GM18951 (cell line): Measurements from ENCODE around the gene CFL2.

Source experiments
- POLR2A ChIP-seq: IDR thresholded peaks from 4 replicates; pipeline ENCODE4 v1.6.1; 2011; ENCODE audit warnings: mild to moderate bottlenecking; ENCODE audit not compliant: insufficient read length, insufficient read depth; ENCODE audit errors: extremely low read depth
- in situ Hi-C: fragments of 300-500 bp; cut with MboI; formaldehyde crosslinking; loops from one replicate; pipeline ENCODE4 v1.12.0; 2022; ENCODE audit warnings: low sequenced_read_pairs, mixed read lengths, inconsistent platforms; ENCODE audit not compliant: unreplicated experiment

CFL2 gene

DNA sequence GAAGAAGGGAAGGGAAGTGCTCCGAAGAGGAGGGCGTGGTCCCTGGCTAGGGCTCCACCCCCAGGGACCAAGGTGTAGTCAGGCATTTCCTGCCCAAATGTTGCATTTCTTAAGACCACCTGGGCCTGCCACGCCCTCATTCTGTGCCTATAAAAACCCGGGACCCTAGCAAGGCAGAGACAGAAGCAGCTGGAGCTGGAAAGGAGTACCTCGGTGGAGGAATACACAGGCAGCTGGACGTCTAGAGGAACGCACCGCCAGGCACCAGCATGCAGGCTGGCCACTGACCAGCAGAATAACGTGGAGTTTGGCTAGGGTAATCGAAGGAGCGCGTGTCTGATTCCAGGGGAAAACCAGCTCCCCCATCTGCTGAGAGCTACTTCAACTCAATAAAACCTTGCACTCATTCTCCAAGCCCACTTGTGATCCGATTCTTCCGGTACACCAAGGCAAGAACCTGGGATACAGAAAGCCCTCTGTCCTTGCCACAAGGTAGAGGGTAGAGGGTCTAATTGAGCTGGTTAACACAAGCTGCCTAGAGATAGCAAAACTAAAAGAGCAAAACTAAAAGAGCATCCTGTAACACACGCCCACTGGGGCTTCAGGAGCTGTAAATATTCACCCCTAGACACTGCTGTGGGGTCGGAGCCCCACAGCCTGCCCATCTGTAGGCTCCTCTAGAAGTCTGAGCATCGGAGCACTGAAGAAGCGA is 21.0 kb downstream of the CFL2 start:
- in situ Hi-C loops: no loop called here

DNA sequence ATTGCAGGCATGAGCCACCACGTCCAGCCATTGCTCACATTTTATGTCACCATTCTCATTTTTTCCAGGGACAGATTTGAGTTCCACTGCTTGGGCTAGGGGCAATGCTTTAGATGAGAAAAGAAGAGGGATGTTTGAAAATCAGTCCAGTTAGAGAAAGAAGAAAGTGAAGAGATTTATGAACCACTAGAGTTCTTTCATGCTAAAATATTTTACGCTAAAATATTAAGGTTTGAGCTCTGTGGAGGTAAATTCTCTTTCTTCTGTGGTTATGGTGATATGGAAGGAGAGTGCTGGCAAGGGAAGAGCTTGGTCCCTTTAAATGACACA is 21.5 kb downstream of the CFL2 start:
- in situ Hi-C loops: no loop called here
- TF ChIP-seq POLR2A: no peak

More for the DNA sequence above, 21.0 kb downstream of the CFL2 start:
- TF ChIP-seq POLR2A: no peak

DNA sequence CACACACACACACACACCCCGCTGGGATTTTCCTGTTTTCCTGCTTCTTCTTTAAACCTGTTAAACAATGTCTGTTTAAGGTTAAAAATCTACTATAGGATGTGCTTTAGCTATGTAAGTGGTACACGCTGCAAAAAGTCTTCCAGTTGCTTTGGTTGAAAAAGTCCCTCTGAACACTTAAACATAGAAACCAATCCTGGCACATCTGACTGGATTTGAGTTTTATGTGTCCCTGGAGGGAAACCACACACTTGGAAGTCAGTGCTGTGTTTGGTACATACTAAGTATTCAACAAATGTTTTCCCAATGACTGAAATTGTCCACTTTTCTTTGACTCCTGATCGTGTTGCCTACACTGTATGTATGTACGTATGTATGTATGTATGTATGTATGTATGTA is 22.0 kb downstream of the CFL2 start:
- in situ Hi-C loops: no loop called here
- TF ChIP-seq POLR2A: no peak

- in situ Hi-C loops: no loop called here
- no peak for TF ChIP-seq POLR2A
These were observed 23.2 kb downstream of the CFL2 start for GRCh38 chr14:34691206-34691605.

GRCh38 chr14:34688470-34689206 is 25.8 kb downstream of the CFL2 start:
- TF ChIP-seq POLR2A: no peak
- in situ Hi-C loops: no loop called here

GRCh38 chr14:34685819-34686428 is 28.5 kb downstream of the CFL2 start:
- TF ChIP-seq POLR2A: no peak
- in situ Hi-C loops: no loop called here

- in situ Hi-C loops: no loop called here
- TF ChIP-seq POLR2A: no peak
These were observed 29.8 kb downstream of the CFL2 start for GRCh38 chr14:34684578-34684977.

DNA sequence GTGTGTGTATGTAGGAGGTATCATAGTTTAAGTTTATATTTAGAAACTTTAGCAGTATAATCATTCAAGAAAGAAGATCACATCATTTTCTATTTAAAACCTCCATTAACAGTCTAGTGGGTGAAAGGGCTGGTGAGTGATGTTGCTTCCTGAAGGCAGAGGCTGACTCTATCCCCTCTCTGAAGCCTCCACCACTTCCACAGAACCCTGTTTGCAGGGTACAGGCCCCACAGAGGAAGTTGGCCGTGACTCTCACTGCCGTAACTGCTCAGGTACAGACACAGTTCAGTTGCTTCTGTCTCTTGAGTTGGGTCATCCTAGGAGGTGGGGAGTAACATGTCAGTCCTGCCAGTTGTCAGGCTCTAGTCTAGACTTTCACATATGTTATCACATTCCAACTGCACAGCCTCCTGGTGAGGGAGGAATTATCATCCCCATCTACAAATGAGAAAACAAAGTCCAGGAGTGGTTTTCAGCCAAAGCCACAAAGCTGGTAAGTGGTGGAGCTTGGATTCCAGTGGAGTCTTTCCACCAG is 31.5 kb downstream of the CFL2 start:
- in situ Hi-C loops: no loop called here
- TF ChIP-seq POLR2A: no peak

- in situ Hi-C loops: no loop called here
- no peak for TF ChIP-seq POLR2A
These were observed 33.5 kb downstream of the CFL2 start for GRCh38 chr14:34680806-34681479.

DNA sequence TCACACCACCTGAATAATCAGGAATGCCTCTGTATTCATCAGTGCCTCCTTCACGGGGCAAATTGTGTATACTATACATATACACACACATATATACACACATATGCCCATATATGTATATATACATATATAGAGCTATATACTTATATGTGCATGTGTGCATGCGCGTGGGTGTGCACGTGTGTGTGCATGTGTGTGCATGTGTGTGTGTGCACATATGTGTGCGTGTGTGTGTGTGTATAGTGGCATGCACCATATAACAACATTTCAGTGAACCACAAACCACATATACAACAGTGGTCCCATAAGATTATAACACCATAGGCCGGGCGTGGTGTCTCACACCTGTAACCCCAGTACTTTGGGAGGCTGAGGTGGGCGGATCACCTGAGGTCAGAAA is 35.7 kb downstream of the CFL2 start:
- in situ Hi-C loops: loop anchor here (10.0 kb wide), 1 partner anchor 736 kb away; no protein-coding TSS in a partner anchor
- TF ChIP-seq POLR2A: no peak

- in situ Hi-C loops: loop anchor here (10.0 kb wide), 1 partner anchor 736 kb away; no protein-coding TSS in a partner anchor
These were observed 36.1 kb downstream of the CFL2 start for GRCh38 chr14:34678306-34678705.

DNA sequence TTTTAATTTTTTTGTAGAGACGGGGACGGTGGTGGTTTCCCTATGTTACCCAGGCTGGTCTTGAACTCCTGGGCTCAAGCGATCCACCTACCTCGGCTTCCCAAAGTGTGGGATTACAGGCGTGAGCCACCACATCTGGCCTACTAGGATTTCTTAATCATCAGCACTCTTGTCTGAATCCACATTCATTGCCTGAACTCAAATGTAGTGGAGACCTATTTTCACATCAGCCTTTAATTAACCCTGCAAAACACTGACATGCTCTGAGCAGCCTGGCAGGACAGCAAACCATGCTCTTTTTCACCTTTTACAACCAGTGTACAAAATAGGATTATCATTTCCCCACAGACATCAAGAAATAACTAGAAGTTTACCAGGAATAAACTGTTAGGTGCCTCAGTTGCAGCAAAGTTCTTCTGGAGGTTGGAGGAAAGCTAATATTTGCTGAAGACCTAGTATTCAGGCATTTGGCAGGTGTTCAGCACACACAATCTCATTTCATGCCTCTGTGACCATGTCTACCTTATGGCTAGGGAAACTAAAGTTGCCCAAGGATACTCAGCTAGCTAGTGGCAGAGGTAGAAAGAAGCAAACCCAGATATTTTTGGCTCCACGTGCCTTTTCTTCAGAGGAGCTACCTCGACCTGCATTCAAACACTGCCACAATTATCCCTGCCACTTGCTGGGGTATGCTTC is 37.7 kb downstream of the CFL2 start:
- TF ChIP-seq POLR2A: no peak
- in situ Hi-C loops: loop anchor here (10.0 kb wide), 1 partner anchor 738 kb away; no protein-coding TSS in a partner anchor

More at GRCh38 chr14:34678306-34678705, 36.1 kb downstream of the CFL2 start:
- TF ChIP-seq POLR2A: no peak
